GM23338 (cell line): ENCODE measurements around the gene ARHGAP10. TPM values are rescaled to one million over a fixed set of nuclear protein-coding genes. Genes with fewer than 3 reads are reported as not detected.

Experiments
- ATAC-seq: fragments of 200-7000 bp; cut with Tn5 transposase; 3 replicates; pipeline ENCODE4 v1.9.1; 2020
- DNase-seq: peaks from one replicate; pipeline ENCODE4 v3.0.0-alpha.2; 2015; ENCODE audit warnings: low spot score
- H2AFZ ChIP-seq: fragments of 200-600 bp; sonication (generic); 2 replicates; pipeline ENCODE4 v1.8.0; 2016; ENCODE audit warnings: antibody characterized with exemption, mild to moderate bottlenecking, moderate library complexity
- H3F3A ChIP-seq: fragments of 200-600 bp; sonication (generic); replicated peaks from 2 replicates; pipeline ENCODE4 v1.8.0; 2017; ENCODE audit warnings: antibody characterized with exemption, mixed run types, low read depth
- H3K27ac ChIP-seq: fragments of 200-600 bp; sonication (generic); 2 replicates; pipeline ENCODE4 v1.6.1; 2016; ENCODE audit warnings: low read depth
- H3K27me3 ChIP-seq: fragments of 200-600 bp; sonication (generic); 2 replicates; pipeline ENCODE4 v1.8.0; 2016; ENCODE audit warnings: mild to moderate bottlenecking, mixed run types, moderate library complexity; ENCODE audit not compliant: insufficient read depth
- H3K36me3 ChIP-seq: fragments of 200-600 bp; sonication (generic); 2 replicates; pipeline ENCODE4 v1.8.0; 2016; ENCODE audit warnings: mild to moderate bottlenecking; ENCODE audit not compliant: insufficient read depth
- H3K4me1 ChIP-seq: fragments of 200-600 bp; sonication (generic); 2 replicates; pipeline ENCODE4 v1.8.0; 2016; ENCODE audit warnings: mild to moderate bottlenecking, moderate library complexity; ENCODE audit not compliant: insufficient read depth
- H3K4me2 ChIP-seq: fragments of 200-600 bp; sonication (generic); 2 replicates; pipeline ENCODE4 v1.7.1; 2017; ENCODE audit warnings: mixed run types
- H3K4me3 ChIP-seq: fragments of 200-600 bp; sonication (generic); 2 replicates; pipeline ENCODE4 v1.6.1; 2016; ENCODE audit warnings: mixed run types
- H3K79me2 ChIP-seq: fragments of 200-600 bp; sonication (generic); replicated peaks from 2 replicates; pipeline ENCODE4 v1.8.0; 2017; ENCODE audit warnings: mild to moderate bottlenecking; ENCODE audit not compliant: insufficient read depth
- H3K9me2 ChIP-seq: fragments of 200-600 bp; sonication (generic); 2 replicates; pipeline ENCODE4 v1.8.0; 2017; ENCODE audit not compliant: insufficient read depth
- H4K20me1 ChIP-seq: fragments of 200-600 bp; sonication (generic); replicated peaks from 2 replicates; pipeline ENCODE4 v1.8.0; 2017; ENCODE audit warnings: mild to moderate bottlenecking; ENCODE audit not compliant: insufficient read depth
- H3K27ac Mint-ChIP-seq: 2 replicates; pipeline ENCODE4 v1.8.0; 2020; ENCODE audit warnings: inconsistent platforms, mild to moderate bottlenecking, moderate library complexity, mixed read lengths
- H3K27me3 Mint-ChIP-seq: 3 replicates; pipeline ENCODE4 v1.8.0; 2022; ENCODE audit warnings: low read depth, mild to moderate bottlenecking, moderate library complexity, mixed read lengths, inconsistent platforms; ENCODE audit not compliant: insufficient read depth, poor library complexity
- H3K36me3 Mint-ChIP-seq: 3 replicates; pipeline ENCODE4 v1.8.0; 2021; ENCODE audit warnings: low read depth, mild to moderate bottlenecking, inconsistent platforms, moderate library complexity, mixed read lengths
- H3K4me1 Mint-ChIP-seq: 3 replicates; pipeline ENCODE4 v1.8.0; 2020; ENCODE audit warnings: mild to moderate bottlenecking, inconsistent platforms, mixed read lengths
- H3K4me3 Mint-ChIP-seq: 3 replicates; pipeline ENCODE4 v1.8.0; 2021; ENCODE audit warnings: moderate library complexity, mild to moderate bottlenecking, inconsistent platforms, mixed read lengths
- H3K9me3 Mint-ChIP-seq: 3 replicates; pipeline ENCODE4 v1.8.0; 2020; ENCODE audit warnings: moderate library complexity, mild to moderate bottlenecking, inconsistent platforms, mixed read lengths
- CREB1 ChIP-seq: fragments of 250-450 bp; sonication (Bioruptor Pico); IDR thresholded peaks from 2 replicates; pipeline ENCODE4 v1.5.0; 2020; ENCODE audit warnings: low read depth, mild to moderate bottlenecking, moderate library complexity
- ETS1 ChIP-seq: IDR thresholded peaks from 2 replicates; pipeline ENCODE4 v1.6.1; 2016; ENCODE audit warnings: antibody characterized with exemption
- POLR2AphosphoS5 ChIP-seq: IDR thresholded peaks from 2 replicates; pipeline ENCODE4 v1.6.1; 2016; ENCODE audit warnings: antibody characterized with exemption, low read depth
- ZNF462 ChIP-seq: fragments of 250-450 bp; sonication (Bioruptor Pico); IDR thresholded peaks from 2 replicates; pipeline ENCODE4 v1.5.0; 2020; ENCODE audit warnings: mild to moderate bottlenecking, moderate library complexity
- polyA plus RNA-seq: library from polyadenylated mRNA; unstranded; fragments of >200 nt; fragmentation: Nextera tagmentation; extraction: Ambion mirVana; gene quantifications from 2 replicates; pipeline ENCODE4 v1.2.1, GENCODE V29; 2016
- total RNA-seq: library from RNA; depleted of rRNA; stranded (reverse); fragments of >200 nt; shearing (Covaris generic); gene quantifications from 2 replicates; pipeline ENCODE4 v1.2.3, GENCODE V29; 2014

Gene ARHGAP10
- total and polyA plus RNA-seq, 2 experiments from 2014 or later, result 5.1 to 6.3 TPM

GRCh38 chr4:147683717-147684700 lies 47.9 kb upstream of the ARHGAP10 start, which contains the start of gene PRMT9:
TSS of gene PRMT9 (minus strand) at chr4:147684163. CDS start at chr4:147683987, 176 bp downstream.
- no peaks in the 10 kb centered on the region for H3F3A ChIP-seq
- peaks cover 22% of the 10 kb centered on the region for H3K4me1 ChIP-seq
- DNase-seq, result peak; percentile 86
- H3K79me2 ChIP-seq, result peaks cover 32% of the 10 kb centered on the region
- TF ChIP-seq CREB1 (CRISPR knock-in tag) (peak; percentile 96), ZNF462 (CRISPR knock-in tag) (no peak), POLR2AphosphoS5 (peak; percentile 98), ETS1 (peak; percentile 54; the same call in 1 of the 2 replicates)
- H4K20me1 ChIP-seq, result no peaks in the 10 kb centered on the region
- Mint-ChIP-seq H3K27me3 (peaks cover 8% of the 10 kb centered on the region), H3K4me3 (peak within 1 kb of the TSS; percentile 82), H3K4me1 (peaks cover 13% of the 10 kb centered on the region), H3K9me3 (no peaks in the 10 kb centered on the region), H3K36me3 (peaks cover under 1% of the 10 kb centered on the region), H3K27ac (peak within 1 kb of the TSS; percentile 94)
- peak within 1 kb of the TSS; percentile 93 for H3K4me2 ChIP-seq
- H3K4me3 ChIP-seq, result peak within 1 kb of the TSS; percentile 81
- no peaks in the 10 kb centered on the region for H3K36me3 ChIP-seq
- peaks cover 5% of the 10 kb centered on the region; the same call in 1 of the 2 replicates for H3K9me2 ChIP-seq
- H3K27me3 ChIP-seq, result no peaks in the 10 kb centered on the region
- H3K27ac ChIP-seq, result peak within 1 kb of the TSS; percentile 82
- ATAC-seq, result peak; percentile 93
- H2AFZ ChIP-seq, result peak within 1 kb of the TSS; percentile 99
